PC-3 (cell line): ENCODE results near the gene APOBR. TPM values are rescaled to one million over a fixed set of nuclear protein-coding genes. Genes with fewer than 3 reads are reported as not detected.

ENCODE experiments used
- ATAC-seq: fragments of 200-7000 bp; cut with Tn5 transposase; 2 replicates; pipeline ENCODE4 v1.9.1; 2020; ENCODE audit warnings: mild to moderate bottlenecking, moderate library complexity
- BruUV-seq: library from RNA; stranded (reverse); fragments of 400-500 nt; replicated peaks from 2 replicates; lab custom pipeline; 2021; lab: Mats Ljungman, UMichigan
- CTCF ChIA-PET: fragments of 300-600 bp; sonication (Branson Sonifier 250); formaldehyde crosslinking; loops from one replicate; lab custom pipeline; 2022; ENCODE audit warnings: antibody characterized with exemption; lab: Charles Lee
- POLR2A ChIA-PET: fragments of 300-600 bp; sonication (Branson Sonifier 250); formaldehyde crosslinking; loops from one replicate; lab custom pipeline; 2022; ENCODE audit warnings: antibody characterized with exemption; ENCODE audit not compliant: unreplicated experiment; lab: Charles Lee
- DNase-seq: peaks from one replicate; pipeline ENCODE4 v3.0.0-alpha.2; 2015
- H2AFZ ChIP-seq: fragments of 300-600 bp; sonication (generic); 2 replicates; pipeline ENCODE4 v1.6.0; 2016; ENCODE audit warnings: antibody characterized with exemption, low read length
- H3F3A ChIP-seq: fragments of 300-600 bp; sonication (generic); one replicate; pipeline ENCODE4 v1.6.0; 2017; ENCODE audit warnings: antibody characterized with exemption, low read length, control low read depth, mild to moderate bottlenecking; ENCODE audit not compliant: unreplicated experiment
- H3K27ac ChIP-seq: fragments of 300-600 bp; sonication (generic); 2 replicates; pipeline ENCODE4 v1.5.1; 2016; ENCODE audit warnings: mild to moderate bottlenecking, low read length
- H3K27me3 ChIP-seq: fragments of 300-600 bp; sonication (generic); 2 replicates; pipeline ENCODE4 v1.6.1; 2016; ENCODE audit warnings: low read length, mixed read lengths
- H3K36me3 ChIP-seq: fragments of 300-600 bp; sonication (generic); 2 replicates; pipeline ENCODE4 v1.6.1; 2016; ENCODE audit warnings: low read depth, mixed run types, low read length, mixed read lengths
- H3K4me1 ChIP-seq: fragments of 300-600 bp; sonication (generic); 2 replicates; pipeline ENCODE4 v1.5.1; 2016; ENCODE audit warnings: low read length; ENCODE audit not compliant: insufficient read depth
- H3K4me2 ChIP-seq: fragments of 300-600 bp; sonication (generic); 2 replicates; pipeline ENCODE4 v1.6.0; 2016; ENCODE audit warnings: low read length
- H3K4me3 ChIP-seq: fragments of 300-600 bp; sonication (generic); 2 replicates; pipeline ENCODE4 v1.5.1; 2016; ENCODE audit warnings: mild to moderate bottlenecking, low read length, mixed read lengths
- H3K79me2 ChIP-seq: fragments of 300-600 bp; sonication (generic); 2 replicates; pipeline ENCODE4 v1.6.1; 2017; ENCODE audit warnings: low read length, mixed read lengths
- H3K9ac ChIP-seq: fragments of 300-600 bp; sonication (generic); 2 replicates; pipeline ENCODE4 v1.6.0; 2016; ENCODE audit warnings: mild to moderate bottlenecking, low read length
- H3K9me2 ChIP-seq: fragments of 300-600 bp; sonication (generic); replicated peaks from 2 replicates; pipeline ENCODE4 v1.6.1; 2016; ENCODE audit warnings: mixed run types, low read length, mixed read lengths
- H3K9me3 ChIP-seq: fragments of 300-600 bp; sonication (generic); 2 replicates; pipeline ENCODE4 v1.6.1; 2016; ENCODE audit warnings: low read length, mixed read lengths
- H4K20me1 ChIP-seq: fragments of 300-600 bp; sonication (generic); 2 replicates; pipeline ENCODE4 v1.6.1; 2016; ENCODE audit warnings: low read length, mixed read lengths
- CTCF ChIP-seq: fragments of 300-600 bp; sonication (generic); conservative IDR thresholded peaks from 2 replicates; pipeline ENCODE4 v1.5.1; 2017; ENCODE audit warnings: antibody characterized with exemption, low read depth, mild to moderate bottlenecking, low read length
- EZH2 ChIP-seq: fragments of 300-600 bp; sonication (generic); IDR thresholded peaks from one replicate; pipeline ENCODE4 v1.6.1; 2017; ENCODE audit warnings: antibody characterized with exemption, mild to moderate bottlenecking, low read length; ENCODE audit not compliant: unreplicated experiment
- EZH2phosphoT487 ChIP-seq: fragments of 300-600 bp; sonication (generic); IDR thresholded peaks from 2 replicates; pipeline ENCODE4 v1.6.1; 2018; ENCODE audit warnings: mild to moderate bottlenecking, antibody characterized with exemption, low read length, borderline replicate concordance
- intact Hi-C: fragments of 100-400 bp; cut with micrococcal nuclease; formaldehyde crosslinking; loops from 2 replicates; pipeline ENCODE4 v1.9.0; 2023
- total RNA-seq: library from RNA; depleted of rRNA; stranded (reverse); fragments of >200 nt; gene quantifications from 2 replicates; pipeline ENCODE4 v1.2.3, GENCODE V29; 2014

Gene APOBR
- total RNA-seq, 1 experiment from 2014 or later = 0.04 TPM

- DNase-seq = no peak
- intact Hi-C loops = no loop called here
- Histone ChIP-seq H3K27me3 (no peaks in the 10 kb centered on the region), H3K4me1 (peaks cover 4% of the 10 kb centered on the region; the same call in 1 of the 2 replicates), H3K79me2 (no peaks in the 10 kb centered on the region), H3K9ac (no peak overlapping the region), H3K4me3 (no peak overlapping the region), H3K4me2 (no peak overlapping the region), H3K27ac (no peak overlapping the region), H3K9me3 (no peaks in the 10 kb centered on the region), H2AFZ (no peak overlapping the region), H3K36me3 (no peaks in the 10 kb centered on the region), H3F3A (no peaks in the 10 kb centered on the region), H3K9me2 (no peaks in the 10 kb centered on the region), H4K20me1 (no peaks in the 10 kb centered on the region)
- BruUV-seq = no TSS peak
- CTCF ChIA-PET = no interaction called here
- TF ChIP-seq EZH2phosphoT487 (no peak), EZH2 (no peak), CTCF (no peak)
- no peak for ATAC-seq
- POLR2A ChIA-PET = no interaction called here
Measured at GRCh38 chr16:28505489-28506137, 11.2 kb downstream of the APOBR start.

GRCh38 chr16:28511031-28511430, 16.6 kb downstream of the APOBR start:
- Histone ChIP-seq H3K4me2 (no peak overlapping the region), H3F3A (no peaks in the 10 kb centered on the region), H3K79me2 (no peaks in the 10 kb centered on the region), H3K9ac (no peak overlapping the region), H3K4me1 (no peaks in the 10 kb centered on the region), H2AFZ (no peak overlapping the region), H3K27me3 (no peaks in the 10 kb centered on the region), H3K4me3 (no peak overlapping the region), H3K36me3 (no peaks in the 10 kb centered on the region), H3K9me2 (no peaks in the 10 kb centered on the region), H3K27ac (no peak overlapping the region), H3K9me3 (no peaks in the 10 kb centered on the region), H4K20me1 (no peaks in the 10 kb centered on the region)
- TF ChIP-seq CTCF (no peak), EZH2 (no peak), EZH2phosphoT487 (no peak)
- ATAC-seq = no peak
- DNase-seq = peak; percentile 16
- intact Hi-C loops = no loop called here
- no TSS peak for BruUV-seq
- ChIA-PET CTCF (no interaction called here), POLR2A (no interaction called here)
